HepG2 (cell line): ENCODE results near the gene C17orf58. TPM values are rescaled to one million over a fixed set of nuclear protein-coding genes. Genes with fewer than 3 reads are reported as not detected.

ENCODE experiments used
- AKAP8 ChIP-seq: sonication (generic); formaldehyde crosslinking; IDR thresholded peaks from 2 replicates; pipeline ENCODE4 v1.5.1; 2020; ENCODE audit warnings: mild to moderate bottlenecking, missing genetic modification reagents
- DPF2 ChIP-seq: sonication (generic); formaldehyde crosslinking; IDR thresholded peaks from 2 replicates; pipeline ENCODE4 v1.4.0; 2020; ENCODE audit warnings: mild to moderate bottlenecking, low read depth, missing genetic modification reagents, borderline replicate concordance
- FOXK1 ChIP-seq: sonication (generic); formaldehyde crosslinking; IDR thresholded peaks from 2 replicates; pipeline ENCODE4 v1.4.0; 2020; ENCODE audit warnings: low read depth, missing genetic modification reagents, borderline replicate concordance
- GPN1 ChIP-seq: sonication (generic); formaldehyde crosslinking; IDR thresholded peaks from 2 replicates; pipeline ENCODE4 v1.5.1; 2020; ENCODE audit warnings: missing genetic modification reagents, borderline replicate concordance
- HNF1A ChIP-seq, 2 experiments: sonication (generic) in 1 of 2; formaldehyde crosslinking in 1 of 2; IDR thresholded peaks; 2 replicates each; pipeline versions ENCODE4 v1.4.0 to v1.6.1; 2016 to 2020; ENCODE audit warnings: borderline replicate concordance in 1 of 2, low read depth in 1 of 2, mild to moderate bottlenecking in 1 of 2, missing genetic modification reagents in 1 of 2
- MLXIP ChIP-seq: sonication (generic); formaldehyde crosslinking; IDR thresholded peaks from 2 replicates; pipeline ENCODE4 v1.9.0; 2021; ENCODE audit warnings: missing genetic modification reagents, borderline replicate concordance
- NR2C2 ChIP-seq: sonication (generic); formaldehyde crosslinking; IDR thresholded peaks from 2 replicates; pipeline ENCODE4 v1.4.0; 2020; ENCODE audit warnings: missing genetic modification reagents, mild to moderate bottlenecking, moderate library complexity, borderline replicate concordance
- RFX1 ChIP-seq: fragments of 450-650 bp; IDR thresholded peaks from 2 replicates; pipeline ENCODE4 v1.6.1; 2017
- RXRB ChIP-seq: IDR thresholded peaks from 2 replicates; pipeline ENCODE4 v1.6.1; 2016; ENCODE audit warnings: borderline replicate concordance, missing genetic modification reagents, missing compliant biosample characterization
- SMAD9 ChIP-seq: sonication (generic); formaldehyde crosslinking; IDR thresholded peaks from 2 replicates; pipeline ENCODE4 v1.5.1; 2020; ENCODE audit warnings: mild to moderate bottlenecking, missing genetic modification reagents
- SP4 ChIP-seq: sonication (generic); formaldehyde crosslinking; IDR thresholded peaks from 2 replicates; pipeline ENCODE4 v1.8.1; 2023; ENCODE audit warnings: mild to moderate bottlenecking, missing genetic modification reagents
- TFAP4 ChIP-seq: sonication (generic); IDR thresholded peaks from 2 replicates; pipeline ENCODE4 v1.6.1; 2016; ENCODE audit warnings: low read depth, borderline replicate concordance
- UBTF ChIP-seq: sonication (generic); formaldehyde crosslinking; IDR thresholded peaks from 2 replicates; pipeline ENCODE4 v1.4.0; 2020; ENCODE audit warnings: mild to moderate bottlenecking, missing genetic modification reagents
- ZNF605 ChIP-seq: sonication (generic); formaldehyde crosslinking; IDR thresholded peaks from 2 replicates; pipeline ENCODE4 v1.8.0; 2022; ENCODE audit warnings: mild to moderate bottlenecking, missing genetic modification reagents
- polyA plus RNA-seq, 8 experiments: library from polyadenylated mRNA; depleted of rRNA in 3 of 8; stranded (reverse) in 7 of 8; unstranded in 1 of 8; fragments of >200 nt; fragmentation: Illumina TruSeq in 4 of 8; extraction: Trizol in 4 of 8; gene quantifications; 2 replicates each; pipeline versions ENCODE4 v1.2.1 to v1.2.3, GENCODE V29; 2011 to 2016; ENCODE audit warnings: low read depth in 4 of 8, missing spikeins in 1 of 8, mixed read lengths in 1 of 8; ENCODE audit not compliant: insufficient read depth in 1 of 8
- total RNA-seq, 5 experiments: library from RNA; depleted of rRNA; stranded (reverse); fragments of >200 nt; fragmentation: Illumina TruSeq; extraction: Trizol; gene quantifications; 2 replicates each; pipeline ENCODE4 v1.2.3, GENCODE V29; 2016; ENCODE audit warnings: low read depth in 1 of 5

Gene C17orf58
- total and polyA plus RNA-seq, 2 of the 13 experiments (the other 11 are each of a cell fraction or from before 2014, with no cell fraction given): 15.6 to 15.8 TPM

- TF ChIP-seq UBTF (CRISPR knock-in tag) (peak; percentile 45; the same call in 1 of the 2 replicates), MLXIP (CRISPR knock-in tag) (no peak), HNF1A (IDR thresholded peaks at IDR 0.05; ENCODE audit: low read depth) (no peak), HNF1A (CRISPR knock-in tag; IDR thresholded peaks at IDR 0.05; ENCODE audit: borderline replicate concordance) (peak; percentile 57; the same call in 1 of the 2 replicates), RFX1 (peak; percentile 50; the same call in 1 of the 2 replicates), FOXK1 (CRISPR knock-in tag) (peak; percentile 48; the same call in 1 of the 2 replicates), SP4 (0 out of 2 replicates have a peak, but pooled peaks have one; percentile 50), TFAP4 (peak; percentile 91; the same call in 1 of the 2 replicates), DPF2 (CRISPR knock-in tag) (peak; percentile 51; the same call in 1 of the 2 replicates), NR2C2 (CRISPR knock-in tag) (peak; percentile 68), AKAP8 (CRISPR knock-in tag) (0 out of 2 replicates have a peak, but pooled peaks have one; percentile 16), GPN1 (CRISPR knock-in tag) (no peak), RXRB (CRISPR knock-in tag) (peak; percentile 94), ZNF605 (0 out of 2 replicates have a peak, but pooled peaks have one; percentile 52), SMAD9 (no peak)
Measured at GRCh38 chr17:68029512-68030215, 33.4 kb upstream of the C17orf58 start (continued).
